ENCODE data around the gene SERPINB5.
"Not testable (repeated sequence)": the region's sequence is repeated elsewhere in the genome, so short reads cannot be mapped to it uniquely, and the experiment has no call there.

Gene SERPINB5

GRCh38 chr18:63476668-63477067, at the start of gene SERPINB5:
SERPINB5 (plus strand) TSS chr18:63476958; CDS start chr18:63484429, 7,471 bp downstream.
- DNase-seq (ENCODE audit: low read depth): no peak

GRCh38 chr18:63427558-63427957, 49.2 kb upstream of the SERPINB5 start:
- DNase-seq (ENCODE audit: low read depth): no peak

- no peak for DNase-seq (ENCODE audit: low read depth)
Measured at GRCh38 chr18:63430526-63430925, 46.2 kb upstream of the SERPINB5 start.

- no peak for DNase-seq (ENCODE audit: low read depth)
Measured at GRCh38 chr18:63431180-63431579, 45.6 kb upstream of the SERPINB5 start.

GRCh38 chr18:63433334-63433866, 43.4 kb upstream of the SERPINB5 start:
- no peak for DNase-seq (ENCODE audit: low read depth)

GRCh38 chr18:63438181-63438580, 38.6 kb upstream of the SERPINB5 start:
- DNase-seq (ENCODE audit: low read depth): no peak

GRCh38 chr18:63439334-63439733, 37.4 kb upstream of the SERPINB5 start:
- no peak for DNase-seq (ENCODE audit: low read depth)

GRCh38 chr18:63440219-63440618, 36.5 kb upstream of the SERPINB5 start:
- DNase-seq (ENCODE audit: low read depth): no peak

GRCh38 chr18:63440881-63441280, 35.9 kb upstream of the SERPINB5 start:
- DNase-seq (ENCODE audit: low read depth): no peak

GRCh38 chr18:63443829-63444228, 32.9 kb upstream of the SERPINB5 start:
- DNase-seq (ENCODE audit: low read depth): no peak

GRCh38 chr18:63444580-63444979, 32.2 kb upstream of the SERPINB5 start:
- no peak for DNase-seq (ENCODE audit: low read depth)

- no peak for DNase-seq (ENCODE audit: low read depth)
Measured at GRCh38 chr18:63445037-63445436, 31.7 kb upstream of the SERPINB5 start.

GRCh38 chr18:63446266-63446665, 30.5 kb upstream of the SERPINB5 start:
- DNase-seq (ENCODE audit: low read depth): no peak

- DNase-seq (ENCODE audit: low read depth): no peak
Measured at GRCh38 chr18:63447066-63447465, 29.7 kb upstream of the SERPINB5 start.

- no peak for DNase-seq (ENCODE audit: low read depth)
Measured at GRCh38 chr18:63449426-63449825, 27.3 kb upstream of the SERPINB5 start.

- no peak for DNase-seq (ENCODE audit: low read depth)
Measured at GRCh38 chr18:63451799-63452660, 24.7 kb upstream of the SERPINB5 start.

- not testable (repeated sequence) for DNase-seq (ENCODE audit: low read depth)
Measured at GRCh38 chr18:63452751-63453150, 24.0 kb upstream of the SERPINB5 start.

- no peak for DNase-seq (ENCODE audit: low read depth)
Measured at GRCh38 chr18:63454497-63454896, 22.3 kb upstream of the SERPINB5 start.

GRCh38 chr18:63457977-63458376, 18.8 kb upstream of the SERPINB5 start:
- no peak for DNase-seq (ENCODE audit: low read depth)

GRCh38 chr18:63460414-63460813, 16.3 kb upstream of the SERPINB5 start:
- DNase-seq (ENCODE audit: low read depth): no peak

- DNase-seq (ENCODE audit: low read depth): no peak
Measured at GRCh38 chr18:63464434-63464833, 12.3 kb upstream of the SERPINB5 start.

GRCh38 chr18:63465059-63465458, 11.7 kb upstream of the SERPINB5 start:
- DNase-seq (ENCODE audit: low read depth): no peak

- no peak for DNase-seq (ENCODE audit: low read depth)
Measured at GRCh38 chr18:63467699-63468098, 9.1 kb upstream of the SERPINB5 start.

GRCh38 chr18:63468575-63468974, 8.2 kb upstream of the SERPINB5 start:
- no peak for DNase-seq (ENCODE audit: low read depth)
